NB4 (cell line): ENCODE results near the gene CTU2.

Experiments used
- MYC ChIP-seq: IDR thresholded peaks from 2 replicates; pipeline ENCODE4 v1.6.1; 2011; ENCODE audit warnings: low read depth, low read length
- POLR2A ChIP-seq: IDR thresholded peaks from 2 replicates; pipeline ENCODE4 v1.6.1; 2011; ENCODE audit warnings: mild to moderate bottlenecking; ENCODE audit not compliant: insufficient read length; ENCODE audit errors: extremely low read depth
- TF ChIP-seq, protein P1 (sequence below): IDR thresholded peaks from one replicate; pipeline ENCODE4 v1.5.1; 2012; ENCODE audit warnings: low read depth, low read length

DNA sequence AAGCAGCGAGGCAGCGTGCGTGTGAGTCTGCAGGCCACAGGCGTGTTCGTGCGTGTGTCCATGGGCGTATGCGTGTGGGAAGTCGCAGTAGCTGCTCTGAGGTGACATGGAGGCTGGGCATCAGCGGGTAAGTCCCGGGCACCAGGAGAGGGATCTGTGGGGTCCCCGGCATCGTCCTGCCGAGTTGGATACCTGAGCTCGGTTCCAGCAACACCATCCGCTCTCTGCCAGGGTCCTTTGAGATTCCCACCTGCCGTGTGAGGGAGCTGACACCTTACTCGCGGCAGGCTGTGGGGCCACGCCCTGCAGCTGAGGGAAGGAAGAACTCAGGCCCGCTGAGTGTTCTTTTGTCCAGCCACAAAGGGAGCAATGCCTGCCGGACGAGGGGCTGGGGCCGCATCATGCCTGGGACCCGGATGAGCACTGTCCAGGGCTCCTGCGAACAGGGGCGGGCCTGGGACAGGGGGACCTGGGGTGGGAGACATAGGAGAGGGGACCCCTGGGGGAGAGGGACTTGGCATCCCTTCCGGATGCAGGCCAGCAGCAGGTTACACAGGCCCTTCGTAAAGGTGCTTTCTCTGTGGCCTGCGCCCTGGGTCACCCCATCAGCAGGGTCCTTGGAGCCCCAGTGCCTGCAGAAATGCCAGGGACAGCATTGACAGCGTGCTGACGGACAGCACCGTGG lies 15.0 kb upstream of the CTU2 start:
- TF ChIP-seq, protein P1, sequence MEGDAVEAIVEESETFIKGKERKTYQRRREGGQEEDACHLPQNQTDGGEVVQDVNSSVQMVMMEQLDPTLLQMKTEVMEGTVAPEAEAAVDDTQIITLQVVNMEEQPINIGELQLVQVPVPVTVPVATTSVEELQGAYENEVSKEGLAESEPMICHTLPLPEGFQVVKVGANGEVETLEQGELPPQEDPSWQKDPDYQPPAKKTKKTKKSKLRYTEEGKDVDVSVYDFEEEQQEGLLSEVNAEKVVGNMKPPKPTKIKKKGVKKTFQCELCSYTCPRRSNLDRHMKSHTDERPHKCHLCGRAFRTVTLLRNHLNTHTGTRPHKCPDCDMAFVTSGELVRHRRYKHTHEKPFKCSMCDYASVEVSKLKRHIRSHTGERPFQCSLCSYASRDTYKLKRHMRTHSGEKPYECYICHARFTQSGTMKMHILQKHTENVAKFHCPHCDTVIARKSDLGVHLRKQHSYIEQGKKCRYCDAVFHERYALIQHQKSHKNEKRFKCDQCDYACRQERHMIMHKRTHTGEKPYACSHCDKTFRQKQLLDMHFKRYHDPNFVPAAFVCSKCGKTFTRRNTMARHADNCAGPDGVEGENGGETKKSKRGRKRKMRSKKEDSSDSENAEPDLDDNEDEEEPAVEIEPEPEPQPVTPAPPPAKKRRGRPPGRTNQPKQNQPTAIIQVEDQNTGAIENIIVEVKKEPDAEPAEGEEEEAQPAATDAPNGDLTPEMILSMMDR: no peak
- no peak for TF ChIP-seq MYC
- no peak for TF ChIP-seq POLR2A
